H9 (cell line): ENCODE measurements around the gene CUBN. TPM values are rescaled to one million over a fixed set of nuclear protein-coding genes. Genes with fewer than 3 reads are reported as not detected.

ENCODE experiments used
- DNase-seq: peaks from one replicate; pipeline ENCODE4 v3.0.0-alpha.2; 2017
- H2AFZ ChIP-seq: one replicate; pipeline ENCODE4 v1.6.1; 2013; ENCODE audit warnings: mild to moderate bottlenecking, low read length, control low read depth, moderate library complexity
- H2AK5ac ChIP-seq: 2 replicates; pipeline ENCODE4 v1.6.1; 2013; ENCODE audit warnings: low read length, control low read depth, mixed read lengths; ENCODE audit not compliant: insufficient read length
- H2BK120ac ChIP-seq: one replicate; pipeline ENCODE4 v1.6.1; 2013; ENCODE audit warnings: low read depth, mild to moderate bottlenecking, low read length, control low read depth, inconsistent platforms; ENCODE audit not compliant: poor library complexity, severe bottlenecking
- H2BK12ac ChIP-seq: 2 replicates; pipeline ENCODE4 v1.6.1; 2013; ENCODE audit warnings: low read length, control low read depth, mixed read lengths, low read depth; ENCODE audit not compliant: insufficient read length
- H2BK15ac ChIP-seq: 2 replicates; pipeline ENCODE4 v1.6.1; 2013; ENCODE audit warnings: low read depth, low read length, control low read depth
- H2BK20ac ChIP-seq: one replicate; pipeline ENCODE4 v1.6.1; 2013; ENCODE audit warnings: low read depth, mild to moderate bottlenecking, low read length, control low read depth, inconsistent platforms; ENCODE audit not compliant: poor library complexity, severe bottlenecking
- H2BK5ac ChIP-seq: 2 replicates; pipeline ENCODE4 v1.6.1; 2013; ENCODE audit warnings: low read length, control low read depth, mixed read lengths; ENCODE audit not compliant: insufficient read length
- H3K14ac ChIP-seq: 2 replicates; pipeline ENCODE4 v1.6.1; 2013; ENCODE audit warnings: low read length, control low read depth; ENCODE audit not compliant: insufficient read depth
- H3K18ac ChIP-seq: 2 replicates; pipeline ENCODE4 v1.6.1; 2013; ENCODE audit warnings: low read depth, mild to moderate bottlenecking, mixed read lengths, low read length, control low read depth; ENCODE audit not compliant: insufficient read length
- H3K23ac ChIP-seq: 2 replicates; pipeline ENCODE4 v1.6.1; 2013; ENCODE audit warnings: low read length, control low read depth, mixed read lengths, low read depth; ENCODE audit not compliant: insufficient read length
- H3K23me2 ChIP-seq: 2 replicates; pipeline ENCODE4 v1.6.1; 2013; ENCODE audit warnings: low read depth, mild to moderate bottlenecking, mixed read lengths, low read length, control low read depth; ENCODE audit not compliant: insufficient read length, poor library complexity, severe bottlenecking
- H3K27ac ChIP-seq: 2 replicates; pipeline ENCODE4 v1.5.1; 2013; ENCODE audit warnings: low read length, control low read depth, mixed read lengths, low read depth; ENCODE audit not compliant: insufficient read length
- H3K27me3 ChIP-seq: 2 replicates; pipeline ENCODE4 v1.6.1; 2013; ENCODE audit warnings: low read length, control low read depth, inconsistent platforms; ENCODE audit not compliant: insufficient read depth
- H3K4ac ChIP-seq: 2 replicates; pipeline ENCODE4 v1.6.1; 2013; ENCODE audit warnings: low read depth, mild to moderate bottlenecking, control low read depth, inconsistent platforms, low read length, moderate library complexity
- H3K4me1 ChIP-seq: 2 replicates; pipeline ENCODE4 v1.6.1; 2013; ENCODE audit warnings: low read length, control low read depth, inconsistent platforms; ENCODE audit not compliant: insufficient read depth
- H3K4me2 ChIP-seq: 2 replicates; pipeline ENCODE4 v1.6.1; 2013; ENCODE audit warnings: low read length, control low read depth, mixed read lengths; ENCODE audit not compliant: insufficient read length, insufficient read depth
- H3K56ac ChIP-seq: 2 replicates; pipeline ENCODE4 v1.6.1; 2013; ENCODE audit warnings: low read depth, mild to moderate bottlenecking, mixed read lengths, low read length, control low read depth; ENCODE audit not compliant: insufficient read length
- H3K79me1 ChIP-seq: 2 replicates; pipeline ENCODE4 v1.6.1; 2013; ENCODE audit warnings: low read depth, mild to moderate bottlenecking, moderate library complexity, low read length, control low read depth, inconsistent platforms; ENCODE audit not compliant: insufficient read depth, poor library complexity, severe bottlenecking
- H3K79me2 ChIP-seq: 2 replicates; pipeline ENCODE4 v1.6.1; 2013; ENCODE audit warnings: low read length, control low read depth, inconsistent platforms; ENCODE audit not compliant: insufficient read depth
- H3K9ac ChIP-seq: 2 replicates; pipeline ENCODE4 v1.6.1; 2013; ENCODE audit warnings: low read length, control low read depth, mixed read lengths; ENCODE audit not compliant: insufficient read length; ENCODE audit errors: extremely low read depth
- H3K9me3 ChIP-seq: one replicate; pipeline ENCODE4 v1.6.1; 2013; ENCODE audit warnings: low read depth, low read length, inconsistent platforms; ENCODE audit not compliant: control insufficient read depth
- H3T11ph ChIP-seq: one replicate; pipeline ENCODE4 v1.6.1; 2013; ENCODE audit warnings: mild to moderate bottlenecking, low read length, control low read depth, inconsistent platforms
- H4K20me1 ChIP-seq: one replicate; pipeline ENCODE4 v1.6.1; 2013; ENCODE audit not compliant: control insufficient read depth, insufficient read length, insufficient read depth
- H4K5ac ChIP-seq: 2 replicates; pipeline ENCODE4 v1.6.1; 2013; ENCODE audit warnings: low read depth, mild to moderate bottlenecking, mixed read lengths, low read length, control low read depth; ENCODE audit not compliant: insufficient read length
- H4K8ac ChIP-seq: replicated peaks from 2 replicates; pipeline ENCODE4 v1.6.1; 2013; ENCODE audit warnings: low read length, control low read depth, mixed read lengths, low read depth; ENCODE audit not compliant: insufficient read length
- H4K91ac ChIP-seq: 2 replicates; pipeline ENCODE4 v1.6.1; 2013; ENCODE audit warnings: low read depth, mild to moderate bottlenecking, moderate library complexity, mixed read lengths, low read length, control low read depth; ENCODE audit not compliant: insufficient read length
- H3K27ac Mint-ChIP-seq, 3 experiments: 2 replicates in 2 of 3; 3 replicates in 1 of 3; pipeline ENCODE4 v1.8.0; 2020 to 2021; ENCODE audit warnings: mixed read lengths in 3 of 3, mild to moderate bottlenecking in 1 of 3, moderate library complexity in 1 of 3
- H3K27me3 Mint-ChIP-seq: 2 replicates; pipeline ENCODE4 v1.8.0; 2021; ENCODE audit warnings: low read depth, mild to moderate bottlenecking, moderate library complexity, mixed read lengths
- H3K36me3 Mint-ChIP-seq, 3 experiments: 2 replicates in 2 of 3; 3 replicates in 1 of 3; pipeline ENCODE4 v1.8.0; 2020 to 2021; ENCODE audit warnings: low read depth in 3 of 3, mixed read lengths in 3 of 3; ENCODE audit not compliant: insufficient read depth in 1 of 3
- H3K4me1 Mint-ChIP-seq, 2 experiments: 2 replicates each; pipeline ENCODE4 v1.8.0; 2020; ENCODE audit warnings: mixed read lengths in 2 of 2
- H3K4me3 Mint-ChIP-seq, 2 experiments: 2 replicates in 1 of 2; 3 replicates in 1 of 2; pipeline ENCODE4 v1.8.0; 2020 to 2021; ENCODE audit warnings: mild to moderate bottlenecking in 2 of 2, mixed read lengths in 2 of 2, moderate library complexity in 1 of 2
- H3K9me3 Mint-ChIP-seq, 2 experiments: 2 replicates in 1 of 2; 3 replicates in 1 of 2; pipeline ENCODE4 v1.8.0; 2020; ENCODE audit warnings: mild to moderate bottlenecking in 2 of 2, mixed read lengths in 2 of 2, moderate library complexity in 1 of 2
- CTCF ChIP-seq: fragments of 200-600 bp; sonication (generic); conservative IDR thresholded peaks from 3 replicates; pipeline ENCODE4 v1.8.0; 2021; ENCODE audit warnings: antibody characterized with exemption, mild to moderate bottlenecking
- WGBS: extraction: QIAGEN DNeasy Blood & Tissue Kit; methylation state at CpG from one replicate; pipeline ENCODE4 v1.1.7; 2013; ENCODE audit warnings: missing lambda C conversion rate, low lambda C conversion rate, mixed read lengths; ENCODE audit not compliant: insufficient read length; ENCODE audit errors: extremely low coverage; 5-methylcytosine and 5-hydroxymethylcytosine counted together
- total RNA-seq: library from RNA; stranded (reverse); gene quantifications from 2 replicates; pipeline ENCODE4 v1.2.1, GENCODE V29; 2021

Gene CUBN
- total RNA-seq, 1 experiment from 2014 or later: 0.26 TPM

- Histone ChIP-seq H3K23ac (no peak overlapping the region), H3T11ph (no peak overlapping the region), H3K9me3 (no peaks in the 10 kb centered on the region), H3K27ac (no peak overlapping the region), H3K79me1 (no peaks in the 10 kb centered on the region), H2BK5ac (no peak overlapping the region), H2BK15ac (no peak overlapping the region), H4K5ac (no peak overlapping the region), H3K27me3 (no peaks in the 10 kb centered on the region), H4K8ac (no peak overlapping the region), H3K79me2 (no peaks in the 10 kb centered on the region), H2BK20ac (no peak overlapping the region), H3K56ac (no peak overlapping the region), H3K14ac (no peak overlapping the region), H3K23me2 (no peaks in the 10 kb centered on the region), H2AFZ (no peak overlapping the region), H2BK12ac (no peak overlapping the region), H3K18ac (no peak overlapping the region), H4K20me1 (no peaks in the 10 kb centered on the region), H4K91ac (no peak overlapping the region), H3K4ac (no peak overlapping the region), H3K9ac (no peak overlapping the region), H2AK5ac (no peak overlapping the region), H2BK120ac (no peak overlapping the region), H3K4me2 (no peak overlapping the region), H3K4me1 (peaks cover 5% of the 10 kb centered on the region; the same call in 1 of the 2 replicates)
- WGBS: no CpG with 5 or more reads among the region's 2 CpGs
- no peak overlapping the region for H3K27ac Mint-ChIP-seq
- no peak for TF ChIP-seq CTCF
- H3K9me3 Mint-ChIP-seq: no peaks in the 10 kb centered on the region
- no peaks in the 10 kb centered on the region for H3K27me3 Mint-ChIP-seq
- H3K4me1 Mint-ChIP-seq: peaks cover 16 to 17% of the 10 kb centered on the region in 2 experiments
- no peak overlapping the region for H3K4me3 Mint-ChIP-seq
- no peak for DNase-seq
- no peaks in the 10 kb centered on the region for H3K36me3 Mint-ChIP-seq
Measured at GRCh38 chr10:17081431-17081830, 48.2 kb downstream of the CUBN start.
